Skeletal muscle satellite cell (primary cell): ENCODE measurements around the gene NFASC.

Source experiments
- H3K27me3 ChIP-seq: 2 replicates; pipeline ENCODE4 v1.7.0; 2013; ENCODE audit warnings: low read length; ENCODE audit not compliant: control insufficient read depth, insufficient read depth
- H3K36me3 ChIP-seq: 2 replicates; pipeline ENCODE4 v1.7.0; 2013; ENCODE audit warnings: mild to moderate bottlenecking, control low read depth, low read length; ENCODE audit not compliant: insufficient read depth
- H3K4me1 ChIP-seq: 2 replicates; pipeline ENCODE4 v1.7.0; 2013; ENCODE audit warnings: low read length; ENCODE audit not compliant: control insufficient read depth, insufficient read depth
- H3K4me2 ChIP-seq: 2 replicates; pipeline ENCODE4 v1.7.0; 2013; ENCODE audit warnings: mild to moderate bottlenecking, low read length
- H3K4me3 ChIP-seq: 2 replicates; pipeline ENCODE4 v1.7.0; 2013; ENCODE audit warnings: low read length
- H3K9ac ChIP-seq: 2 replicates; pipeline ENCODE4 v1.7.0; 2013; ENCODE audit warnings: mild to moderate bottlenecking, low read depth, low read length, moderate library complexity
- H3K9me3 ChIP-seq: replicated peaks from 2 replicates; pipeline ENCODE4 v1.7.0; 2013; ENCODE audit warnings: mild to moderate bottlenecking, control low read depth, low read length

The NFASC gene

GRCh38 chr1:205048382-205048781 is 177.7 kb downstream of the NFASC start:
- no peaks in the 10 kb centered on the region for H3K4me1 ChIP-seq
- no peak overlapping the region for H3K4me3 ChIP-seq
- no peaks in the 10 kb centered on the region for H3K9me3 ChIP-seq
- H3K4me2 ChIP-seq, result no peak overlapping the region
- H3K27me3 ChIP-seq, result peaks cover 83% of the 10 kb centered on the region
- H3K9ac ChIP-seq, result no peak overlapping the region
- H3K36me3 ChIP-seq, result no peaks in the 10 kb centered on the region

GRCh38 chr1:205049479-205049878 is 178.8 kb downstream of the NFASC start:
- no peak overlapping the region for H3K9ac ChIP-seq
- peaks cover 83% of the 10 kb centered on the region for H3K27me3 ChIP-seq

GRCh38 chr1:205052690-205053089 is 182.0 kb downstream of the NFASC start:
- no peaks in the 10 kb centered on the region for H3K9me3 ChIP-seq
- H3K27me3 ChIP-seq, result peaks cover 65% of the 10 kb centered on the region
- no peak overlapping the region for H3K9ac ChIP-seq
- H3K4me1 ChIP-seq, result no peaks in the 10 kb centered on the region
- H3K4me2 ChIP-seq, result no peak overlapping the region
- H3K36me3 ChIP-seq, result no peaks in the 10 kb centered on the region
- no peak overlapping the region for H3K4me3 ChIP-seq

More at GRCh38 chr1:205049479-205049878, 178.8 kb downstream of the NFASC start:
- H3K4me1 ChIP-seq, result no peaks in the 10 kb centered on the region
- H3K36me3 ChIP-seq, result no peaks in the 10 kb centered on the region
- H3K4me2 ChIP-seq, result no peak overlapping the region
- H3K4me3 ChIP-seq, result no peak overlapping the region
- no peaks in the 10 kb centered on the region for H3K9me3 ChIP-seq

GRCh38 chr1:205053296-205053695 is 182.6 kb downstream of the NFASC start:
- Histone ChIP-seq H3K9ac (no peak overlapping the region), H3K27me3 (peaks cover 60% of the 10 kb centered on the region), H3K9me3 (no peaks in the 10 kb centered on the region), H3K36me3 (no peaks in the 10 kb centered on the region), H3K4me2 (no peak overlapping the region), H3K4me3 (no peak overlapping the region), H3K4me1 (no peaks in the 10 kb centered on the region)

GRCh38 chr1:205054013-205054412 is 183.4 kb downstream of the NFASC start:
- Histone ChIP-seq H3K4me2 (no peak overlapping the region), H3K9ac (no peak overlapping the region), H3K9me3 (no peaks in the 10 kb centered on the region), H3K36me3 (no peaks in the 10 kb centered on the region), H3K4me3 (no peak overlapping the region), H3K27me3 (peaks cover 59% of the 10 kb centered on the region), H3K4me1 (no peaks in the 10 kb centered on the region)

- Histone ChIP-seq H3K4me1 (no peaks in the 10 kb centered on the region), H3K36me3 (no peaks in the 10 kb centered on the region), H3K4me3 (no peak overlapping the region), H3K9ac (no peak overlapping the region), H3K4me2 (no peak overlapping the region), H3K9me3 (no peaks in the 10 kb centered on the region), H3K27me3 (peaks cover 48% of the 10 kb centered on the region)
Measured at GRCh38 chr1:205056188-205056611, 185.5 kb downstream of the NFASC start.

- Histone ChIP-seq H3K4me3 (no peak overlapping the region), H3K4me2 (no peak overlapping the region), H3K27me3 (peaks cover 46% of the 10 kb centered on the region), H3K36me3 (no peaks in the 10 kb centered on the region), H3K4me1 (no peaks in the 10 kb centered on the region), H3K9me3 (no peaks in the 10 kb centered on the region), H3K9ac (no peak overlapping the region)
Measured at GRCh38 chr1:205056956-205057568, 186.4 kb downstream of the NFASC start.

- no peak overlapping the region for H3K4me2 ChIP-seq
- H3K9ac ChIP-seq, result no peak overlapping the region
- peaks cover 41% of the 10 kb centered on the region for H3K27me3 ChIP-seq
- H3K36me3 ChIP-seq, result no peaks in the 10 kb centered on the region
- no peak overlapping the region for H3K4me3 ChIP-seq
- no peaks in the 10 kb centered on the region for H3K4me1 ChIP-seq
- no peaks in the 10 kb centered on the region for H3K9me3 ChIP-seq
Measured at GRCh38 chr1:205057808-205058575, 187.3 kb downstream of the NFASC start.

GRCh38 chr1:205058853-205059252 is 188.2 kb downstream of the NFASC start:
- peaks cover 33% of the 10 kb centered on the region for H3K27me3 ChIP-seq
- no peak overlapping the region for H3K4me2 ChIP-seq
- H3K36me3 ChIP-seq, result no peaks in the 10 kb centered on the region
- H3K9me3 ChIP-seq, result no peaks in the 10 kb centered on the region
- H3K9ac ChIP-seq, result no peak overlapping the region
- H3K4me3 ChIP-seq, result no peak overlapping the region
- H3K4me1 ChIP-seq, result no peaks in the 10 kb centered on the region

- Histone ChIP-seq H3K36me3 (no peaks in the 10 kb centered on the region), H3K9ac (no peak overlapping the region), H3K4me1 (no peaks in the 10 kb centered on the region), H3K9me3 (no peaks in the 10 kb centered on the region), H3K4me2 (no peak overlapping the region), H3K27me3 (peaks cover 27% of the 10 kb centered on the region), H3K4me3 (no peak overlapping the region)
Measured at GRCh38 chr1:205059660-205060059, 189.0 kb downstream of the NFASC start.

GRCh38 chr1:205060746-205061145 is 190.1 kb downstream of the NFASC start:
- Histone ChIP-seq H3K4me2 (no peak overlapping the region), H3K4me1 (no peaks in the 10 kb centered on the region), H3K9ac (no peak overlapping the region), H3K27me3 (peaks cover 19% of the 10 kb centered on the region), H3K36me3 (no peaks in the 10 kb centered on the region), H3K4me3 (no peak overlapping the region), H3K9me3 (no peaks in the 10 kb centered on the region)

- Histone ChIP-seq H3K9ac (no peak overlapping the region), H3K36me3 (no peaks in the 10 kb centered on the region), H3K9me3 (no peaks in the 10 kb centered on the region), H3K4me3 (no peak overlapping the region), H3K4me1 (no peaks in the 10 kb centered on the region), H3K4me2 (no peak overlapping the region), H3K27me3 (peaks cover 17% of the 10 kb centered on the region)
Measured at GRCh38 chr1:205061227-205061626, 190.6 kb downstream of the NFASC start.
